Pancreas (tissue), 10 donors: ENCODE data around the gene OAS1. TPM values are rescaled to one million over a fixed set of nuclear protein-coding genes. Genes with fewer than 3 reads are reported as not detected.

Source experiments
- ATAC-seq, 4 donors: fragments of 200-7000 bp; cut with Tn5 transposase; one replicate each; pipeline versions ENCODE4 v1.8.0 to v1.9.1; 2020; ENCODE audit warnings: mild to moderate bottlenecking in 4 of 4, moderate library complexity in 4 of 4
- DNase-seq, 6 donors: peaks; one replicate each; pipeline ENCODE4 v3.0.0-alpha.2; 2020
- FAIRE-seq: peaks from 2 replicates; lab custom pipeline; 2012; peaks lifted over from hg19 to GRCh38; lab: Jason Lieb, UNC
- H3K27ac ChIP-seq, 4 donors: fragments of 200-600 bp; sonication (generic); 1 replicate in 3 of 4; 2 replicates in 1 of 4; pipeline versions ENCODE4 v1.5.0 to v1.8.0; 2020
- H3K27me3 ChIP-seq, 4 donors: fragments of 200-600 bp; one replicate each; pipeline ENCODE4 v1.8.0; 2021
- H3K36me3 ChIP-seq, 3 donors: fragments of 200-600 bp; sonication (generic) in 1 of 3; one replicate each; pipeline versions ENCODE4 v1.5.0 to v1.8.0; 2020 to 2021
- H3K4me1 ChIP-seq, 3 donors: fragments of 200-600 bp; one replicate each; pipeline ENCODE4 v1.8.0; 2021
- H3K4me3 ChIP-seq, 4 donors: fragments of 200-600 bp; sonication (generic) in 2 of 4; one replicate each; pipeline versions ENCODE4 v1.5.0 to v1.8.0; 2020 to 2021
- H3K9me3 ChIP-seq, 4 donors: fragments of 200-600 bp; one replicate each; pipeline ENCODE4 v1.8.0; 2021
- WGBS, 2 donors: extraction: QIAGEN DNeasy Blood & Tissue Kit; methylation state at CpG; one replicate each; pipeline ENCODE4 v1.1.7; 2013; 5-methylcytosine and 5-hydroxymethylcytosine counted together
- intact Hi-C, 3 donors: fragments of 100-400 bp; cut with DNase I; formaldehyde crosslinking; loops; one replicate each; pipeline versions ENCODE4 v1.11.1 to v1.14.2; 2022
- polyA plus RNA-seq, 2 donors: library from polyadenylated mRNA; stranded (reverse); fragments of 200-250 nt; gene quantifications; one replicate each; pipeline ENCODE4 v1.2.3, GENCODE V29; 2013
- total RNA-seq, 6 donors: library from RNA; stranded (reverse); fragmentation: NEBNext Ultra II Directional in 4 of 6; extraction: Animal tissue kit (Norgen Biotek cat#: 25700) in 4 of 6; gene quantifications; one replicate each; pipeline versions ENCODE4 v1.2.1 to v1.2.4, GENCODE V29; 2021 to 2023
- TF ChIP-seq, protein P1 (sequence below), 4 donors: fragments of 200-600 bp; sonication (generic) in 3 of 4; IDR thresholded peaks; one replicate each; pipeline versions ENCODE4 v1.5.0 to v1.8.0; 2021; ENCODE audit warnings: antibody characterized with exemption in 4 of 4
- donor health status: healthy with polysubstance abuse.
- donor health status: DM: no; HTN: no; CAD: no; lungs with moderate emphysema.
- donor health status: DM: no; HTN: no; CAD: no.
- donor health status: control.
- donor health status: control.
- donor health status: Bipolar disorder and iron deficiency.
- donor health status: DM: yes; HTN: yes; CAD: no.
- donor health status: DM: no; HTN: no; CAD: no.
- donor health status: DM: no; HTN: no; CAD: no.
- donor health status: DM: yes; HTN: yes; CAD: no.

The OAS1 gene
- total and polyA plus RNA-seq, 8 donors, result 0.91 to 10.9 (median 3.1) TPM

DNA sequence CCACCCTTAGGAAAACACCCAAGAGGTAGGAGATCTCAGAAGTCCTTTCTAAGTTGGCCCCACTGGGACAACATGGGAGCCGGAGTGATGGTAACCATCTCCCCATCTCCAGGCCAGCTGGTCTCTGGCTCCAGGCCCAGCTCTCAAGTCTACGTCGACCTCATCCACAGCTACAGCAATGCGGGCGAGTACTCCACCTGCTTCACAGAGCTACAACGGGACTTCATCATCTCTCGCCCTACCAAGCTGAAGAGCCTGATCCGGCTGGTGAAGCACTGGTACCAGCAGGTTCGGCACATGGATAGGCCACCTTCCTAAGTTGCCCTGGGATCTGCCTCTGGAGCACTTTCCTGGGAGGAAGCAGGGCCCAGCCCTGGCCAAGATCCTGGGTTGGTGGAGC lies 60.5 kb downstream of the OAS1 start:
- H3K4me1 ChIP-seq, result no peaks in the 10 kb centered on the region
- H3K36me3 ChIP-seq, result peaks cover 0 to 4% (median 0%) of the 10 kb centered on the region in 3 donors
- no peak overlapping the region for H3K27ac ChIP-seq
- 95% methylated on average over 9 of the region's 9 CpGs for WGBS, 2 donors
- TF ChIP-seq, protein P1, sequence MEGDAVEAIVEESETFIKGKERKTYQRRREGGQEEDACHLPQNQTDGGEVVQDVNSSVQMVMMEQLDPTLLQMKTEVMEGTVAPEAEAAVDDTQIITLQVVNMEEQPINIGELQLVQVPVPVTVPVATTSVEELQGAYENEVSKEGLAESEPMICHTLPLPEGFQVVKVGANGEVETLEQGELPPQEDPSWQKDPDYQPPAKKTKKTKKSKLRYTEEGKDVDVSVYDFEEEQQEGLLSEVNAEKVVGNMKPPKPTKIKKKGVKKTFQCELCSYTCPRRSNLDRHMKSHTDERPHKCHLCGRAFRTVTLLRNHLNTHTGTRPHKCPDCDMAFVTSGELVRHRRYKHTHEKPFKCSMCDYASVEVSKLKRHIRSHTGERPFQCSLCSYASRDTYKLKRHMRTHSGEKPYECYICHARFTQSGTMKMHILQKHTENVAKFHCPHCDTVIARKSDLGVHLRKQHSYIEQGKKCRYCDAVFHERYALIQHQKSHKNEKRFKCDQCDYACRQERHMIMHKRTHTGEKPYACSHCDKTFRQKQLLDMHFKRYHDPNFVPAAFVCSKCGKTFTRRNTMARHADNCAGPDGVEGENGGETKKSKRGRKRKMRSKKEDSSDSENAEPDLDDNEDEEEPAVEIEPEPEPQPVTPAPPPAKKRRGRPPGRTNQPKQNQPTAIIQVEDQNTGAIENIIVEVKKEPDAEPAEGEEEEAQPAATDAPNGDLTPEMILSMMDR (IDR thresholded peaks at IDR 0.05), result no peak
- FAIRE-seq (no peak), DNase-seq (no peak), ATAC-seq (no peak)
- no peaks in the 10 kb centered on the region for H3K27me3 ChIP-seq
- no peaks in the 10 kb centered on the region for H3K9me3 ChIP-seq
- H3K4me3 ChIP-seq, result no peak overlapping the region
- intact Hi-C loops, result no loop called here

DNA sequence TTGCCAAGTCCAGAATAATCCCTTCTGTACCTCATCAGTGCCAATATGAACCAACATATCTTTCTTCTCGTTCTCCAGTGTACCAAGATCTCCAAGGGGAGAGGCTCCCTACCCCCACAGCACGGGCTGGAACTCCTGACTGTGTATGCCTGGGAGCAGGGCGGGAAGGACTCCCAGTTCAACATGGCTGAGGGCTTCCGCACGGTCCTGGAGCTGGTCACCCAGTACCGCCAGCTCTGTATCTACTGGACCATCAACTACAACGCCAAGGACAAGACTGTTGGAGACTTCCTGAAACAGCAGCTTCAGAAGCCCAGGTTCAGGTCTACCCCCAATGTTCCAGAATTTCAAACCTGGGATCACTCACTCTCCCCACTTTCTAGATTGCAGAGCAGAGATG lies 61.1 kb downstream of the OAS1 start:
- Histone ChIP-seq H3K9me3 (no peaks in the 10 kb centered on the region), H3K4me3 (no peak overlapping the region), H3K36me3 (no peaks in the 10 kb centered on the region), H3K4me1 (no peaks in the 10 kb centered on the region), H3K27ac (no peak overlapping the region), H3K27me3 (no peaks in the 10 kb centered on the region)
- 91 to 95% methylated on average over 7 of the region's 7 CpGs for WGBS, 2 donors
- TF ChIP-seq, protein P1 (IDR thresholded peaks at IDR 0.05), result no peak
- intact Hi-C loops, result no loop called here
- ATAC-seq (no peak), FAIRE-seq (no peak), DNase-seq (no peak)

Other genes starting within 250 kb of the OAS1 start
- gene RPH3A, start 115.2 kb upstream of the OAS1 start, total RNA-seq, result under 1 TPM in 5 of 6 donors, not detected in 1; 0.09 to 0.40 (median 0.20) TPM
- under 1 TPM in 1 of 2 donors, not detected in 1; 0.05 TPM for gene RPH3A, start 115.2 kb upstream of the OAS1 start, polyA plus RNA-seq
- gene OAS3, start 31.5 kb downstream of the OAS1 start, total RNA-seq, result 1 to 10 TPM; 2.6 to 8.8 (median 4.6) TPM
- 1 to 10 TPM; 1.7 to 2.3 TPM for gene OAS3, start 31.5 kb downstream of the OAS1 start, polyA plus RNA-seq
- 1 to 10 TPM in 5 of 6 donors, under 1 TPM in 1; 0.79 to 3.9 (median 1.4) TPM for gene OAS2, start 71.6 kb downstream of the OAS1 start, total RNA-seq
- under 1 TPM; 0.84 to 0.94 TPM for gene OAS2, start 71.6 kb downstream of the OAS1 start, polyA plus RNA-seq
- gene DTX1, start 149.8 kb downstream of the OAS1 start, total RNA-seq, result 1 to 10 TPM; 3.5 to 8.1 (median 5.6) TPM
- 1 to 10 TPM; 4.0 to 6.1 TPM for gene DTX1, start 149.8 kb downstream of the OAS1 start, polyA plus RNA-seq
- gene RASAL1, start 228.8 kb downstream of the OAS1 start, total RNA-seq, result 1 to 10 TPM in 5 of 6 donors, under 1 TPM in 1; 0.79 to 4.1 (median 1.9) TPM
- gene RASAL1, start 228.8 kb downstream of the OAS1 start, polyA plus RNA-seq, result 10 to 100 TPM in 1 of 2 donors, 1 to 10 TPM in 1; 6.7 to 12.1 TPM
- under 1 TPM in 3 of 6 donors, not detected in 3; 0.12 to 0.23 (median 0.22) TPM for gene CFAP73, start 242.8 kb downstream of the OAS1 start, total RNA-seq
- gene CFAP73, start 242.8 kb downstream of the OAS1 start, polyA plus RNA-seq, result under 1 TPM; 0.42 to 0.61 TPM